GM18868 (cell line): Measurements from ENCODE around the gene ACE.
"Not testable (repeated sequence)": the region's sequence is repeated elsewhere in the genome, so short reads cannot be mapped to it uniquely, and the experiment has no call there.

Experiments used
- ATAC-seq: cut with Tn5 transposase; IDR thresholded peaks from one replicate; pipeline ENCODE4 v1.9.1; 2021; ENCODE audit warnings: mild to moderate bottlenecking, moderate library complexity; ENCODE audit not compliant: unreplicated experiment

Gene ACE

GRCh38 chr17:63443053-63443452 is 33.8 kb upstream of the ACE start:
- ATAC-seq: no peak

DNA sequence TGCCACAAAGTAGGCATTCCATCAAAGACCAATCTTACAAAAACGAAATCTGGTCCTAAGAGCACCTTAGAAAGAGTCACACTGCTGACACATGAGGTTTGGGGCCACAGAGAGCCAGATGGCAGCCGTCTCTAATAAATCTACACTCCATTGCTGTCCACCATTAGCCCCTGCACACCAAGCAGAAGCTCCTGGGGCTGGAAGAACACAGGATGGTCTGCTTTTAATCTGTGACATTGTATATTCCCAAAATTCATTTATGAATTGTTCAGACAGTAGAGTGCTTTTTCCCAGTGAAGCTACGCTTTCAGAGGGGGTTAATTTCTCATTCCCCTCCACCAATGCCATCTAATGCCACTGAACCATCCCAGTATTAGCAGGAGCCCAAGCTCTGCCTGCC is 32.4 kb upstream of the ACE start:
- ATAC-seq: no peak

DNA sequence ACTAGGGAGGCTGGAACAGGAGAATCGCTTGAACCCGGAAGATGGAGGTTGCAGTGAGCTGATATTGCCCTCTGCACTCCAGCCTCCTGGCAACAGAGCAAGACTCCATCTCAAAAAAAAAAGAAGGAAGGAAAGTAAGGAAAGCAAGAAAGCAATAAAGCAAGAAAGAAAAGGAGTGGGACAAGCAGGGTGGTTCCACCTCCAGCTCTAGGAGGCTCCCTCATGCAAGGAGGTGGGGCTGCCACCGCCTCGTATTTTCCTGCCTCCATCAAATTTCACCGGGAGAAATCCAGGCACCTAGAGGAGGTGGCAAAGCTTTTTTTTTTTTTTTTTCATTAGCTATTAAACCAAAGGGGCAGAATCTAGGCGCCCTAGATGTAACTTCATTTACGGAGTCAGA is 31.8 kb upstream of the ACE start:
- no peak for ATAC-seq

DNA sequence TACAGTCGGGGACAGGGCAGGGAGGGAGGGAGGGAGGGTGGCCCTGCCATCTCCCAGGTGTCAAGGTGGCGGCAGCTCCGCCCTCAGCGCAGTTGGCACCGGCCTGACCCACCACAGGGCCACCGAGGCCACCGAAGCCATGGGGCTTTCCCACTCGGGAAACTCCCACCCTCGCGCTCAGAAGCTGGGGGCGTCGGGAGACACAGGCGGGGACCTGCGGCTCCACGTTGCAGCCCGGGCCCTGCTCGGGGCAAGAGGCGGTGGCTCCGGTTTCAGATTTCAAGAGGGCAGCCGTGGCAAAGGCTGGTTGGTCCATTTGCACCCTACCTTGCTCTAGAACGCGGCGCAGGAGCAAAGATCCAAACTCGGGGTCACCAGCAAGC is 31.3 kb upstream of the ACE start:
- ATAC-seq: peak; percentile 33

GRCh38 chr17:63445954-63446752 is 30.7 kb upstream of the ACE start, which contains the start of gene CYB561:
Gene CYB561 (minus strand): TSS chr17:63446306. CDS start chr17:63437547, 8,759 bp downstream.
- ATAC-seq: peak; percentile 59

DNA sequence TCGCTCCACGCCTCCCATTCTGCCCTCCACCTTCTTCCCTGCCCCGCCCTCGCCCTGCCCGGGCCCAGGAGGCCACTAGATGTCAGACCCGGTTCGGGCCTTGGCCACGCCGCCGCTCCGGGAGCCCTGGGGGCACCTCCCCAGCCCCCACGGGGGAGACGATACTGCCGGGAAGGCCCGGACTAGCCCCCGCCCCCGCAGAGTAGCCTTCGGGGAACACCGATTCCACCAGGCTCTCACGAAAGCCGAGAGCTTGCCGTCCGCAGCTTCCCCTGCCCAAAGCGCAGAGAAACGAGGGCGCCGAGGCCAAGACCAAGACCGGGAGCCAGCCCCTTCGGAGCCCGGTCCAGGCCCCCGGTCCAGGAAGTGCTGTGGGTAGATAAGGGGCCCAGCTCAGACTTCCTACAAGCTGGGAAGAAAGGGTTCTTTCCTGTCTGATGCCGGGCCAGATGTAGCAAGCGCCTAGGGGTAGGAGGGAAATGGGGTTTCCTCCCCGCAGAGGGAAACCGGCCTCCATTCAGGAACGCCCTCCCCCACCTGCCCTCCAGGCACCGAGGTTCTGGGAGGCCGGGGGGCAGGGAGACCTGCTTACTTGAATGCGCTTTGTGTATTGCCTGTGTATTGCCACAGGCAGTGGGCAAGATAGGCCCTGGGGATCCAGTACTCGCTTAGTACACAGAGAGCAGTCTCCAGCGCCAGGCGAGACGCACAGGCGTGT is 29.9 kb upstream of the ACE start:
- peak; percentile 26 for ATAC-seq

- ATAC-seq: no peak
These were observed 29.3 kb upstream of the ACE start for GRCh38 chr17:63447471-63448009.

DNA sequence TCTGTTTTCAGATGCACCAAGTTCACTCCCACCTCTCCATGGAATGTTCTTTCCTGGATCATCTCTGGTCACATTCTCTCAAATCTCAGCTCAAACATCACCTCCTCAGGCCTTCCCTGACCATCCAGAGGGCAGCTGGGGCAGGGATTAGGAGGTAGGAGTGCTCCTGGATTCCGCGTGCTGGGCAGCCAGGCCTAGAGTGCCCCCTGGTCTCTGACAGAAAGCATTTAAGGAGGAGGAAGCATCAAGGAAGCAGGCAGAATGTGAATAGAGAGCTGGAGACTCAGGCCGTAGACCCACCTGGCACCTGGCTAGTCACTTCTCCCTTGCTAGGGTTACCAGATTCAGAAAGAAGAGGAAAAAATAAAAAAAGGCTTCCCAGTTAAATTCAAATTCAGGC is 28.2 kb upstream of the ACE start:
- no peak for ATAC-seq

DNA sequence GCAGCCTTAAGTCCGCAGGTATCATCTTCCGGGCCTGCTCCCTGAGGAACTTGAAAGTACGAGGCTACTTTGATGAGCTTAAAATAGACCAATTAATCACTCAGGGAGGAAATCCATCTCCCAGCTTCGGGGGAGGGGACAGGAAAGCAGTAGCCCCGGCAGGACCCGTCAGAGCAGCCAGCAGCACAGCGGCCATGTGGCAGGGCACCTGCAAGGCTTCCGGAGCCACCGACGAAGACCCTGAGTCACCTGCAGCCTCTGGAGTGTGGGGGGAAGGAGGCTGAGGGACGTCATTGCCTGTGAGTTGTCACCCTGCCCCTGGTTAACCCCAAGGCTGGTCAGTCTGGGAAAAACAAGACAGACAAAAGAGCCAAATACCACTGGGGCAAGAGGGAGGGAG is 26.3 kb upstream of the ACE start:
- no peak for ATAC-seq

GRCh38 chr17:63451150-63451549 is 25.7 kb upstream of the ACE start:
- ATAC-seq: no peak

- ATAC-seq: no peak
These were observed 24.6 kb upstream of the ACE start for GRCh38 chr17:63452046-63452961.

- no peak for ATAC-seq
These were observed 23.8 kb upstream of the ACE start for GRCh38 chr17:63452962-63453551.

DNA sequence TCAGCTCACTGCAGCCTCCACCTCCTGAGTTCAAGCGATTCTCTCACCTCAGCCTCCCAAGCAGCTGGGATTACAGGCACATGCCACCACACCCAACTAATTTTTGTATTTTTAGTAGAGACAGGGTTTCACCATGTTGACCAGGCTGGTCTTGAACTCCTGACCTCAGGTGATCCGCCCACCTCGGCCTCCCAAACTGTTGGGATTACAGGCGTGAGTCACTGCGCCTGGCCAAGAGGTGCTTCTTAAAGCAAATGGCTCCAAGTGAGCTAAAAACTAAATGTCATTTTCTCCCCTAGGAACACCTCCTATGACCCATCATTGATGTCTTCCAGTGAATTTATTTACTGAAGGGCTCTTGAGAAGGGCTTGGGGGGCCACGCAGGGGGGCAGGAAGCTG is 22.5 kb upstream of the ACE start:
- ATAC-seq: not testable (repeated sequence)

- ATAC-seq: no peak
These were observed 21.9 kb upstream of the ACE start for GRCh38 chr17:63454915-63455314.

- no peak for ATAC-seq
These were observed 21.4 kb upstream of the ACE start for GRCh38 chr17:63455417-63455816.

DNA sequence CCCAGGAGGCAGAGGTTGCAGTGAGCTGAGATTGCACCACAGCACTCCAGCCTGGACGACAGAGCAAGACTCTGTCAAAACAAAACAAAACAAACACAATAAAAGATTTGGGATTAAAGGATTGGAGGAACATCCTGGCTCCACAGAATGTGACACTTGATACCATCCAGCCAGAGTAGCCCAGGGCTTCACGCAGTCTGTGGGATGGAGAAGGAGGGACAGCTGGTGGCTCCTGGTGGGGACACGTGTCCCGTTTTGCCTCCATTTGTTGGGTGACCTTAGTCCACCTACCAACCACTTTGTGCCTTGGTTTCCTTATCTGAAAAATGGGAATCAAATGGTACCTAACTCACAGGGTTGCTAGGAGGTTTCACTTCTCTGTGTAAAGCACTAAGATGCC is 18.4 kb upstream of the ACE start:
- ATAC-seq: no peak

DNA sequence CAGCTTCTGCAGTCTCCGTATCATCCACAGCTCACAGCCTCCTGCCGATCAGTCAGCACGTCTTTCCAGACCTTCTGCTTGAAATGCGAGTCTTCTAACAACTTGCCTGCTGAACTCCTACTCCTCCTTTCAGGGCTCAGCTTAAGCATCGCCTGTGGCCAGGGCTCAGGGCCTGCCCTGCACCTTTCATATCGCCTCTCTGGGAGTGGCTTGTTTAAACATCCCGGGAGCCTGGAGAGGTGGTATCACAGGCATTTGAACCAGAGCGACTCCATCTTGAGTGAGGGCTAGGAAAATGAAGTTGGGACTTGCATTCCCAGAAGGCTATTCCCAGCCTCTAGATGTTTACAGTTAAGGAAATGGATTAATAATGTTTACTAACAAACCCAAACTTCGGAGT is 16.8 kb upstream of the ACE start:
- ATAC-seq: no peak

DNA sequence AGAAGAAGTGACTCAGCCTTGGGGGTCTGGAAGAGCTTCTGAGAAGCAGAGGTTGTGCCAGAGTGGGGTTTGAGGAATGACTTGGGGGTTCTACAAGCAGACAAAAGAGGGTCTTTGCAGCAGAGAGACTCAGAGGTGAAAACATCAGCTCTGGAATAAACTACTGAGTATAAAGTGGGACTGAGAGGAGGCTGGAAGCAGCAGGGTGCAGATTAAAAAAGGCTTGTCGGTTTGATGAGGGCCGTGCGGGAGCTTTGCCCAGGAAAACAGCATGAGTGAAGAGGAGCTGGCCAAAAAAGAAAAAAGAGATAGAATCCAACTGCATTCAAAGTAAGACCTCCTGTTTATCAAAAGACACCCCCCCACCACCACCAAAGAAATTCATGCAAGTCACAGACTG is 13.1 kb upstream of the ACE start:
- ATAC-seq: no peak

DNA sequence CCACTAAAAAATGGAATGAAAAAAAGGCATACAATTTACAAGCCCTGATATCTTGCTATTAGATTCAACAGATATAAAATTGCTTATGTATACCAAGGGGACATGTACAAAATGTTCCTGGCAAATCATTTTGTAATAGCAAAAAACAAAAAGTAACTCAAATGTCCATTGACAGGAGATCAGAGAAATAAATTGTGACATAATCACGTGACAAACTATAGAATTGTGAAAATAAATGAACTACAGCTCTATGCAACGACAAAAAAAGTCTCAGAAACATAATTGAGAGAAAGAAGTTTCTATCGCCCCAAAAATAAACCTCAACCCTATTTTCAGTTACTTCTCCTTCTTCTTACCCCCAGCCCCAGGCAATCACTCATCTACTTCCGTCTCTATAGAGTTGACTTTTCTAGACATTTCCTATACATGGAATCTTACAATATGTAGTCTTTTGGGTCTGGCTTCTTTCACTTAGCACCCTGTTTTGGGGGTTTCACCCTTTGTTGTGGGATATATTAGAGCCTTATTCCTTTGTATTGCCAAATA is 12.1 kb upstream of the ACE start:
- ATAC-seq: no peak

DNA sequence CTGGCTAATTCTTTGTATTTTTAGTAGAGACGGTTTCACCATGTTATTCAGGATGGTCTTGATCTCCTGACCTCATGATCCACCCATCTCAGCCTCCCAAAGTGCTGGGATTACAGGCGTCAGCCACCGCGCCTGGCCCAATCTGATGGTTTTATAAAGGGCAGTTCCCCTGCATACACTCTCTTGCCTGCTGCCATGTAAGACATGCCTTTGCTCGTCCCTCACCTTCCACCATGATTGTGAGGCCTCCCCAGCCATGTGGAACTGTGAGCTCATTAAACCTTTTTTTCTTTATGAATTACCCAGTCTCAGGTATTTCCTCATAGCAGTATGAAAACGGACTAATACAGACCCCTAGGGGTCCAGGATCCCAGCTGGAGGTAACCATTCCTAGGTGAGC is 8.8 kb upstream of the ACE start:
- not testable (repeated sequence) for ATAC-seq
